ENCODE results near the gene ARMCX6.
A peak's percentile ranks its signal among the peaks of the same experiment; 100 is the strongest.
"Not testable (repeated sequence)": the region's sequence is repeated elsewhere in the genome, so short reads cannot be mapped to it uniquely, and the experiment has no call there.

ARMCX6 gene

DNA sequence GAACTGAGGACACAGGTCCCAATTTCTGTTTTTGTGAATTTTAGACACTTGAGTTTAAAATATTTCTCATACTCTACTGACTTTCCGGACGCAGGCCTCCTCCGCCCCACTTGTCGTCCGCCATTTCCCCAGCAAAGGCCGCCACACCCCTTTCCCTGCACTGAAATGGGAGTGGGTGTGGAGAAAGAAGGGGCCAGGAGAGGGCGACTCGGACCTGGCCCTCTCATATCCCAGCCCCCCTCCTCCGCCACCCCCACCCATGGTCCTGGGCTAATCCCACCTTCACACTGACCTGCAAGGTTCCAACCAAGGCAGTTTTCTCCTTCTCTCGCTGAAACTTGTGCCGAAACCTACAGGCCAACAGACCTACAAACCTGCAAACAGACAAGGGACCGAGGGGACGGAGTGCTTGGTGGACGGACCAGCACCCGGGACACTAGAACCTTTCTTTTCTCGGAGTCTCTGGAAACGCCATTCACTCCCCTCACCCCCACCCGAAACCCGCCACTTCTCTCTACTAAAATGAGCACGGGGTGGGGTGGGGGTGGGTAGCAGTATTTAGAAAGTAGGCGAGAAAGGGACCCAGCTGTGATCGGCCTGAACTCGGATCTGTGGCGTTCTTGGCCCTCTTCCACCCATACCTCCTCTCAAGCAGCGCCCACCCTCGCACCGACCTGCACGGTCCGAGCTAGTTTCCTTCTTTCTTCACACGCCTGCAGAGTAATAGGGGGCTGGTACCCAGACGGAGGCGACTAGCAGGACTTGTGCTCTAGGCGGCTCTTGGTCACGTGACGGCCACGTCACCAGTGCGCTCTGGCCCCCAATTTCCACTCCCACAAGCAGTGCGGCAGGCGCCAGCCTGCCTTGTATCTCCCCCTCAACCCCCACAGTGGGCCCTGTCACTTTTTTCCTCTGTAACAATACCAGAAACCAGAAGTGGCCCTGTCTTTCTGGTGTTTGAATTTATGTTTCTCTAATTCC is at the start of gene ARMCX6:
TSS of gene ARMCX6 (minus strand) at position 790 of the 981 bp plus-strand sequence. CDS start 1,380 bp downstream, outside the sequence.
- peak; percentile 78 for DNase-seq

DNA sequence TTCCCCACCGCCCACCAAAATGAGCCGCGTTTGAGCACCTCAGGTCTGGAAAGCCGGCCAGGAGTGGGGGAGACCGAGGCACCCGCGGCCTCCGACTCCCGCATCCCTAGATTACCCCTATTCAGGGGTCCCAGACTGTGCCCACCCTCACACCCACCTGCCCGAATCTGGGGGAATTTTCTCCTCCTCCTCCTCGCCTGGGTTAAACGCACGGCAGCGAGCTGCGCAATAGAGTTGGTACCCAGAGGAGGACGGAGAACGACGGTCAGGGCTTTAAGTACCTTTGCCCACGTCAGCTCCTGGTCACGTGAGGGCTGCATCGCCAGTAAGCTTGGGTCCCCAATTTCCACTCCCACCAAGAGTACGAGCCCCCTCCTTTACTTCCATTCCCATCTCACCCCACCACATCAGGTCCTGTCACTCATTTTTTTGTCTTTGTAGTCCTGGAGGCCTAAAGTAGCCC is 41.8 kb upstream of the ARMCX6 start, which contains the start of gene ARMCX2:
TSS of gene ARMCX2 (minus strand) at position 250 of the 463 bp plus-strand sequence. CDS start 2,262 bp downstream, outside the sequence.
- DNase-seq: peak; percentile 13

DNA sequence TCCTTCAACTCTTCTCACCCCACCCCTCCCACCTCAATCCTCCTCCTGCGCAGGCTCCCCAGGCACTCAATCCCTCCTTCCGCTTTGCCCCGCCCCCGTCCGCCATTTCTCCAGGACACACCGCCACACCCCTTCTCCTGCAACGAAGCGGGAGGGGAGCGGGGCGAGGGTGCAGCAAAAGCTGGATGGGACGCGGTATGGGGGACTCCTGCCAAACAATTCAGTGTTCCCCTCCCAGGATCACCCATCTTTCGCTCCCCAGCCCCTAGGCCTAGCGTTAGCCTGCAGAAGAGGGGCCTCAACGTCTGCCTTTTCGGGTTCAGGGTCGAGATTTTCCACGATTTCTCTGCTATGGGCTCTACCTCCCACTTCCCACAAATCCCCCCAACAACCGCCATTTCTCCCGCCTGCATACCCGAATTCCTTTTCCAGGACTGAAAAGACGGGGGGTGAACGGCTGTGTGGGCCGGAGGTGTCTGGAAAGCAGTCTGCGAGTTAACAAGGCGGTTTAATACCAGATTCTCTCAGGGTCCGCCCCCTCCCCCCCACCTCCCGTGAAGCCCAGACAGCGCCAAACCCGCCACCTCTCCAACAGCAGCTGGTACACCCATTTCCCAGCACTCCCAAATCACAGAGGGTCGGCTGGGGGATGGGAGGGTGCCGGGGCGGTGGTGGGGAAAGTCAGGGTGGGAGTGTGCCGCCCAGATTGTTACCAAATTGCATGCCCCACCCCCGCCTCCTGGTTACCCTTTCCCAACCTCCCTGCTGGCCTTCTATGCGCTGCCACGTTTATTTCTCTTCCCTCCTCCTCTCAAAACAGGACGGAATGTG is 41.1 kb upstream of the ARMCX6 start:
- DNase-seq: peak; percentile 52

DNA sequence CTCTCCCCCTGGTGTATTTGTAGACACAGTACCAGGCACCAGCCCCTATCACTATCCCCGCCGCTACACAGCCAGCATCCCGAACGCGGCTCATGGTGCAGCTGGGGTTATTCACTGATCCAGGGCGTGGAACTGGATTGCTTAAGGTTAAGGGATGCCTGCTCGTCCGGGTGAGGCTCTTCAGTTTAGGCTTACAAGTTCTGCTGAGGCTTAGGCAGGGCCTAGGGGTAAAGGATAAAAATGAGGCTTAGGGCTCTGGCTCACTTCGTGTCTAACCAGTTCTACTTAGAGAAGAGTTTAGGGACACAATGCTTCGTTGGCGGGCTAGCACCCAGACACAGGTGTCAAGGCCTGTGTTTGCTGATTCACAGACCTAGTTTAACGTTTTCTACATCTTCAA is 39.7 kb upstream of the ARMCX6 start:
- DNase-seq: no peak

DNA sequence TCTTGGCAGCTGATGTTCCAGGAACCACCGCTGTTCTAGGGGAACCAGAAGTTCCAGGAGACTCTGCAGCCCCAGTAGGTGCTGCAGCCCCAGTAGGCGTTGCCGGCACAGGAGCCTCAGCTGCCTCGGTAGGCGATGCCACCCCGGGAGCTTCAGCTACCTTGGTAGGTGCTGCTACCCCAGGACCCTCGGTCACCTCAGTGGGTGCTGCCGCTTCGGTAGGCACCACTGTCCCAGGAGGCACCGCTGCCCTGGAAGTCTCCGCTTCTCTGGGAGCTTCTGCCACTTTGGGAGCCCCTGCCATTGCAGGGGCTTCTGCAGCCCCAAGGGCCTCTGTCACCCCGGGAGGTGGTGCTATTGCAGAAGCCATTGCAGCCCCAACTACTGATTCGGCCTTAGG is 39.0 kb upstream of the ARMCX6 start:
- DNase-seq: no peak

DNA sequence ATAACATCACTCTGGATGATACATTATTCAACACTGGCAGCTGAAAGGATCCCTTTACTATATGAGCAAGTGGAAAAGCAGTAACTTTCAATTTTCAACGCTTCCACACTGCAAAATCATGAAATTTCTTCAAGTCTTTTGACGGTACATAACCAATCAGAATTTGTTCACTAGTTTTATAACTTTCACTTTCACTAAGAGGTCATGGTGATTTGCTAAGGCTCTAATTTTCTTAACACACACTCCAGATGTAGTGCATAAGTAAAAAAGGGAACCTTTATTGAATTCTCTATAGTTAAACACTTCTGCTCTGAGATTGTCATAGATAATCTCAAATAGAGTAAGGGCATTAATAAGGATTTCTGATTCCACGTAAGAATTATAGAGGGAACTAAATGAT is 37.7 kb upstream of the ARMCX6 start:
- no peak for DNase-seq

DNA sequence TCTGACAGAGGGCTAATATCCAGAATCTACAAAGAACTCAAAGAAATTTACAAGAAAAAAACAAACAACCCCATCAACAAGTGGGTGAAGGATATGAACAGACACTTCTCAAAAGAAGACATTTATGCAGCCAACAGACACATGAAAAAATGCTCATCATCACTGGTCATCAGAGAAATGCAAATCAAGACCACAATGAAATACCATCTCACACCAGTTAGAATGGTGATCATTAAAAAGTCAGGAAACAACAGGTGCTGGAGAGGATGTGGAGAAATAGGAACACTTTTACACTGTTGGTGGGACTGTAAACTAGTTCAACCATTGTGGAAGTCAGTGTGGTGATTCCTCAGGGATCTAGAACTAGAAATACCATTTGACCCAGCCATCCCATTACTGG is 29.9 kb upstream of the ARMCX6 start:
- DNase-seq: not testable (repeated sequence)

DNA sequence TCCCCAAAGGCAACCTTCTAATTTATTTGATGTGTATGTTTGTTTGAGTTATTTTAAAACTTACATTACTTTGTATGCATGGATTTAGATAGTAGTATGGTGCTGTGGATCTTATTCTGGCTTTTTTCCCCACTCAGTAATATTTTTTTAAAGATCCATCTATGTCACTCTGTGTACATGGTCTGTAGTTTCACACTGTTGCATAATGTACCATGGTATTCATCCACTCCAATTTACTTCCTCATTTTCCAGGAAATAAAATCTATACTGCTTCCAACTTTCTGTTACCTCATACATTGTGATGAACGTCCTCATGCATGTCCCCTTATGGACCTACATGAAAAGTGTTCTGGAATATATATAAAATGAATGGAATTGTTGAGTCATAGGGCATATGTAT is 24.3 kb upstream of the ARMCX6 start:
- no peak for DNase-seq

DNA sequence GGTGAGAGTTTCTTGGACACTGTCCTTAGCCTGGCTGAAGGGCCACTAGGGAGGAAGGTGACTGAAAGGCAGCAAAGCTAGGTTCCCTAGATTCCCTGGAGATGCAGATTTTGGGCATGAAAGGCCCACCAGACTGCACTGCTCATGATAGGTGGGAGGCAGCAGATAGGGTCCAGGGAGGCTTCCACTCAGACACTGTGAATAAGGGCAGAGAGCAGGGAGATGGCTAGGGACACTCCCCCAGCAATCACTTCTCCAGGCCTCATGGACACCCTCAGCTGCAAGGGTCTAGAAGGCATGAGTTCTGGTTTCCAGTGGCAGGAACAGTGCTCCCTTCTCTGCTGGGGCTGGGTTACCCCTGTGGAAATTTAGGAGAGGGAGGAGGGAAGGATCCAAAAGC is 21.8 kb upstream of the ARMCX6 start:
- no peak for DNase-seq

DNA sequence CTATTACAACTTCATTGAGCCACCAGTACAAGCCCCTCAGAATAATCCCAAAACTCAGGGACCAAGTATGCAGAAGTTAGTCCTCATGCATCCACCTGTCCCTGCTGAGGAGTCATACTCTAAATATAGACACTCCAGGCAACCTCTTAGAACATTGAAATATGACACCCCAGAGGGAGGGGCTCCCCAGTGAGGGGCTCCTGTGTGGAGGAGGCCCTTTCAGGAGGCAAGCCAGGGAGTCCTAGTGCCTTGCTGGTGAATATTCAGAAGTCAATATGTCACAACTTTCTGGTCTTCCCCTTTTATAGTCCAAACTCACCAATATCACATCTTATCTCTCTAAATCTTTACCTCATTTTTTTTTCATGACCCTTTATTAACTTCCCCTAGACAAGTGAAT is 1.6 kb upstream of the ARMCX6 start:
- no peak for DNase-seq

DNA sequence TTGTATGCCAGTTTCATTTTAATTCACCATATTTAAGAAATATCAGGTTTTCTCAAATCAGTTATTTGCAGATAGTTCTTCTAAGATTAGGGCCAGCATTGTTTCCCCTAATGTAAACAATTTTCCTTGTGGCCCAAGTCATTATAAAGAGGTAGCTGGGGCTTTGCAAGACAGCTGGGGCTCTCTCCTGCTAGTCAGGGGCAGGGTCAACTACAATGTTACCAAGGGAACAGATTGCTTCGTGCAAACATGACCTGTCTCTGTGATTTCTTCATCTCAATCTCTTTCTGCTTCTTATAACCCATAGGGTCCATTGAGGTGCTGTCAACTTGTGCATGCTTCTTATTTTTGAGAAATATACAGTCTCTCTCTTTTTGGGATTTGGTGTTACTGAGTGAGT is 12.1 kb downstream of the ARMCX6 start:
- no peak for DNase-seq

DNA sequence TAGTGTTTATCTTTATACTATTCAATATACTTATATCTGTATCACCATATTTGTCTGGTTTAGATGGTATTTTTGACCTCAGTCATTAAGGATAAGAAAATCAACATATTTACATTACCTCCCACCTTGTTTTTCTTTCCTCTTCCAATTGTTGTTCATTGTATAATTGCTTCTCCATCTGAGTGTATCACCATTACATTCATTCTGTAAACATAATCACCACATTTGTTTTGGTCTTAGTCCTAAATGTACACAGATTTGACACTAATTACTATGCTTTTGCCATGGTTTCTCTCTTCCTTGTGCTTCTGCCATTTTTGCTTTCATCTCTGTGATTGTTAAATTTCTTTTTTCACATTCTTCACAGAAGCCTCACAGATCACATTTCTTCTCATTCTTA is 12.7 kb downstream of the ARMCX6 start:
- DNase-seq: no peak

DNA sequence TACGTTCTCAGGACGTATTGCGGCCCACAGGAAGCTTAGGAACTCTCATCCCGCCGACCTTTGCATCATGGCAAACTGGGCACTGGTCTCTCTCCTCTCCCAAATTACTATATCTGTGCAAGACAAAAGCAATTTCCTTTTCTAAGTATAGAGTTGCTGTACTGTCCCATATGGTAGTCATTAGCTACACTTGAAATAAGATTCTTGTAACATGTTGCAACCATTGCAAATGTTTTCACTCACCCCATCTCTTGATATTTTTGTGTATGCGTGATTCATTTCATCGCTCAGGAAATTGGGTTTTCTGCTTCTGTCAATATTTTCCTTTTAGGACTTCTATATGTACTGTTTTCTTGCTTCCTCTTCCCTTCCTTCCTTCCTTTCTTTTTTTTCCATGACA is 15.7 kb downstream of the ARMCX6 start:
- DNase-seq: no peak

DNA sequence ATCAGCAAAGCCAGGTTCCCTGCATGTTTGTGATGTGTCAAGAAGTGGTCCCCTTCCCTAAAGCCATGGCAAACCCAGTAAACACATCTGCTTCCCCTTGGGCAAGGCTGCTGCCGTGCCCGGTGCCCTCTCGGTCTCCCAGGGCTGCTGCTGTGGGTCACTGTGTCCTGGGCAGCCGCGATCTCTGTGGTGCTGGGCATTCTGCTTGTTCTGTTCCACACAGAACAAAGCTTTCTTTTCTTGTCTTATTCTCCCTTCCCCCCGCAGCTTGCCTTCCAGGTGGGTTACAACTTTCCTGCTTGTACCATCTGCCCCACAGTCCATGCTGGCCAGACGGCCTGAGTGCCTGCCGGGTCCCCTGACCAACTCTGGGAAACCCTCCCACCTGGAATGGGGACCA is 18.2 kb downstream of the ARMCX6 start:
- not testable (repeated sequence) for DNase-seq

DNA sequence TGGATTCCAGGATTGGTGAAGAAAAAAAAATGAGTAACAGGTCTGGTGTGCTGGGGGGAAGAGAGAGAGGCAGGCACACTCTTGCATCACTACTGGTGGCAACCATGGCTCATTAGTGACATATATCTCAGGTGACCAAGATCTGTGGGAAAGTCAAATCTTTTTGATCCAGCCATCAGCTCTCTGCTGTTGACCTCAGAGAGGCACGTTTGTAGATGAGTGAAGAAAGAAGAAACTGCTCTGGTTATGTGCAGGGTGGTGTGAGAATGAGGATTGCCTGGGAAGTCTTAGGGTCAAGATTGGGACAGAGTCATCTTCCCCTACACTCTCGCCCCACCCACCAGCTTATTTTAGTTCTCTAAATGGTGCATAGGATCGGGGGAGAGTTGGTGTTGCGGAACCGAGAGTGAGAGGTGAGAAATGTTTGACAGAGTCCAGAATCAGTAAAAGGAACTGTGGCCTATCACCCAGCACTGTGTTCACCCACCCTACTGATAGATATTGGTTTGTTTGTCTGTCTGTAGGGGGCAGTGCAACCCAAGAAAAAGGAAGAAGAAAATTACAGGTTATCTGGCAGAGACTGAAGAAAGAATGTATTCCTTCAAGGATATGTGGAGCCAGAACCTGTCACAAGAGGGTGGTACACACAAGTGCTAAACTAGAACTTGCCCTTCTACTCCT is 21.9 kb downstream of the ARMCX6 start:
- peak; percentile 62 for DNase-seq

Measured in activated CD4-positive, alpha-beta T cell treated with anti-CD3 and anti-CD28 coated beads, Interleukin-10, Interleukin-2, amounts not matched to agents 100 ng/mL and 50 ng/mL, durations not matched to agents 16 hours and 8 hours (primary cell).